Peyer's patch (tissue), 4 donors: ENCODE measurements around the gene CLMP. TPM values are rescaled to one million over a fixed set of nuclear protein-coding genes. Genes with fewer than 3 reads are reported as not detected.

Experiments used
- DNase-seq, 3 donors: peaks; one replicate each; pipeline ENCODE4 v3.0.0-alpha.2; 2017 to 2019
- H3K27ac ChIP-seq, 4 donors: fragments of 200-600 bp; sonication (generic); one replicate each; pipeline ENCODE4 v1.5.1; 2016 to 2019
- H3K27me3 ChIP-seq, 2 donors: fragments of 200-600 bp; sonication (generic); one replicate each; pipeline ENCODE4 v1.5.1; 2019
- H3K36me3 ChIP-seq, 3 donors: fragments of 200-600 bp; sonication (generic); one replicate each; pipeline ENCODE4 v1.5.1; 2016 to 2019
- H3K4me1 ChIP-seq, 4 donors: fragments of 200-600 bp; sonication (generic); one replicate each; pipeline ENCODE4 v1.5.1; 2016 to 2019
- H3K4me3 ChIP-seq, 4 donors: fragments of 200-600 bp; sonication (generic); 1 replicate in 3 of 4; 2 replicates in 1 of 4; pipeline ENCODE4 v1.5.1; 2016 to 2019; ENCODE audit warnings: mild to moderate bottlenecking in 1 of 4
- H3K9me3 ChIP-seq, 4 donors: fragments of 200-600 bp; sonication (generic); one replicate each; pipeline ENCODE4 v1.5.1; 2016 to 2019; ENCODE audit warnings: mild to moderate bottlenecking in 1 of 4
- CTCF ChIP-seq, 6 experiments: fragments of 450-650 bp in 4 of 6; fragments of 200-600 bp in 2 of 6; sonication (generic) in 1 of 6; IDR thresholded peaks; one replicate each; pipeline ENCODE4 v1.5.1; 2017 to 2019; ENCODE audit warnings: antibody characterized with exemption in 6 of 6, mild to moderate bottlenecking in 3 of 6, moderate library complexity in 1 of 6
- POLR2A ChIP-seq, 2 donors: fragments of 450-650 bp; IDR thresholded peaks; one replicate each; pipeline ENCODE4 v1.5.1; 2017; ENCODE audit warnings: antibody characterized with exemption in 2 of 2, mild to moderate bottlenecking in 2 of 2, moderate library complexity in 2 of 2
- total RNA-seq, 4 donors: library from RNA; depleted of rRNA; stranded (reverse); fragments of >200 nt; gene quantifications; one replicate each; pipeline ENCODE4 v1.1.0, GENCODE V29; 2016

CLMP gene
- total RNA-seq, 4 donors from 2014 or later, result 8.4 to 48.7 (median 13.2) TPM

DNA sequence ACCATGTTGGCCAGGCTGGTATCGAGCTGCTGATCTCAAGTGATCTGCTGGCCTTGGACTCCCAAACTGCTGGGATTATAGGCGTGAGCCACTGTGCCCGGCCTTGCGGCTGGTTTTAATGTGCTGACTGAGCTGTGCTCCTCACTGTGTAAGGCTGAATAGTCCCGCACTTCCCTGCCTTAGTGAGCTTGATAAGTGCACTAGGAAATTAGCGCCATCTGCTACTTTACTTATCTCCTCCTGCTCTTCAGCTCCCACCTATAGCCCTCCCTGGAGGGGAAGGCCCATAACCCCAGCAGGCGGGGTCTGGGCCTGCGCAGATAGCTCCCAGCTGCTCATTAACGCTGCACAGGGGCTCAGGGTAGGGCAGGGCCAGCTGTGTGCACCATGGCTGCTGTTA is 49.4 kb downstream of the CLMP start:
- Histone ChIP-seq H3K9me3 (no peaks in the 10 kb centered on the region), H3K27ac (peak overlapping the region in 1 of 4 donors; percentile 18), H3K4me1 (peaks cover 0 to 10% (median 0%) of the 10 kb centered on the region in 4 donors), H3K4me3 (no peak overlapping the region), H3K36me3 (no peaks in the 10 kb centered on the region), H3K27me3 (no peaks in the 10 kb centered on the region)
- TF ChIP-seq CTCF (IDR thresholded peaks at IDR 0.05), result no peak
- no peak for TF ChIP-seq POLR2A (IDR thresholded peaks at IDR 0.05)
- DNase-seq, result no peak

DNA sequence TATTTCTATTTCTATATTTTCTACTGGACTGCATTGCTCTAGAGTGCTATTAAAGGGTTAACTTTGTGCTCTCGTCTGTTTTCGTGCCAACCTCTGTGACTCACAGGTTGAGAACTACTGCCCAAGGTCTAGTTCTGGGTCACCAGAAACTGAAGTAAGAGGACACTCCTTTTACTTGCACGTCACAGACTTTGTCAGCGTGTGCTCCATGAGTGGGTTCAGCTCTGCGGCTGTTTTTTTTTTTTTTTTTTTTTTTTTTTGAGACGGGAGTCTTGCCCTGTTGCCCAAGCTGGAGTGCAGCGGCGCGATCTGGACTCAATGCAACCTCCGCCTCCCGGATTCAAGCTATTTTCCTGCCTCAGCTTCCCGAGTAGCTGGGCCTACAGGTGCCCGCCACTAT is 49.8 kb downstream of the CLMP start:
- no peak for TF ChIP-seq POLR2A (IDR thresholded peaks at IDR 0.05)
- no peak for TF ChIP-seq CTCF (IDR thresholded peaks at IDR 0.05)
- DNase-seq, result peak in 1 of 3 donors; percentile 52
- Histone ChIP-seq H3K4me1 (peaks cover 0 to 10% (median 0%) of the 10 kb centered on the region in 4 donors), H3K36me3 (no peaks in the 10 kb centered on the region), H3K9me3 (no peaks in the 10 kb centered on the region), H3K27me3 (no peaks in the 10 kb centered on the region), H3K27ac (peak overlapping the region in 1 of 4 donors; percentile 18), H3K4me3 (no peak overlapping the region)

DNA sequence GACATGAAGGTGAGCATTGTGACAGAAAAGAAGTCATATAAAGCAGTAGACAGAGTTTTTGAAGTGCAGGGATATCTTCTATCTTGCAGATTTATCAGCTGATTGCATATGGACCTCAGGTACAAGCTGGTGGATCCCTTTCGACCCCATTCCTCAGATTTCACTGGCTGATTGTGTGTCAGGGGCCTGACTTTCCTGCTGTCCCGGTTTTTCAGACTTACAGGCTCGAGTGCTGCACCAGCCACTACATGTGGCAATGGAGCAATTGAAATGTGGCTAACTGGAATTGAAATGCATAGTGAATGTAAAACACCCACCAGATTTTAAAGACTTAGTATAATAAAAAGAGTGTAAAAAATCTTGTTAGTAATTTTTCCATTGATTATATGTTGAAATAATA is 50.3 kb downstream of the CLMP start:
- no peak for TF ChIP-seq POLR2A (IDR thresholded peaks at IDR 0.05)
- no peak for TF ChIP-seq CTCF (IDR thresholded peaks at IDR 0.05)
- Histone ChIP-seq H3K4me1 (peaks cover 0 to 10% (median 0%) of the 10 kb centered on the region in 4 donors), H3K27me3 (no peaks in the 10 kb centered on the region), H3K27ac (no peak overlapping the region), H3K4me3 (no peak overlapping the region), H3K36me3 (no peaks in the 10 kb centered on the region), H3K9me3 (no peaks in the 10 kb centered on the region)
- DNase-seq, result no peak

GRCh38 chr11:123143921-123144320 is 51.1 kb downstream of the CLMP start:
- DNase-seq, result no peak
- Histone ChIP-seq H3K4me3 (no peak overlapping the region), H3K9me3 (no peaks in the 10 kb centered on the region), H3K4me1 (peaks cover 0 to 10% (median 0%) of the 10 kb centered on the region in 4 donors), H3K27me3 (no peaks in the 10 kb centered on the region), H3K36me3 (no peaks in the 10 kb centered on the region), H3K27ac (no peak overlapping the region)
- TF ChIP-seq POLR2A (IDR thresholded peaks at IDR 0.05) (no peak), CTCF (IDR thresholded peaks at IDR 0.05) (no peak)

GRCh38 chr11:123143476-123143875 is 51.6 kb downstream of the CLMP start:
- no peak overlapping the region for H3K27ac ChIP-seq
- H3K4me3 ChIP-seq, result no peak overlapping the region
- no peaks in the 10 kb centered on the region for H3K27me3 ChIP-seq
- H3K9me3 ChIP-seq, result no peaks in the 10 kb centered on the region
- H3K4me1 ChIP-seq, result peaks cover 0 to 10% (median 0%) of the 10 kb centered on the region in 4 donors
- H3K36me3 ChIP-seq, result no peaks in the 10 kb centered on the region
- no peak for DNase-seq
- TF ChIP-seq POLR2A (IDR thresholded peaks at IDR 0.05) (no peak), CTCF (IDR thresholded peaks at IDR 0.05) (no peak)

GRCh38 chr11:123139206-123139605 is 55.8 kb downstream of the CLMP start:
- Histone ChIP-seq H3K27me3 (no peaks in the 10 kb centered on the region), H3K9me3 (no peaks in the 10 kb centered on the region), H3K27ac (no peak overlapping the region), H3K36me3 (no peaks in the 10 kb centered on the region), H3K4me3 (no peak overlapping the region), H3K4me1 (no peaks in the 10 kb centered on the region)
- TF ChIP-seq CTCF (IDR thresholded peaks at IDR 0.05) (no peak), POLR2A (IDR thresholded peaks at IDR 0.05) (no peak)
- DNase-seq, result no peak
